ENCODE results near the gene PPM1L.
"Not testable (repeated sequence)": the region's sequence is repeated elsewhere in the genome, so short reads cannot be mapped to it uniquely, and the experiment has no call there.

PPM1L gene

GRCh38 chr3:160996811-160997210, 240.8 kb downstream of the PPM1L start:
- no peak for DNase-seq

- no peak for DNase-seq
These were observed 242.6 kb downstream of the PPM1L start for GRCh38 chr3:160998581-160998980.

- DNase-seq: no peak
These were observed 243.2 kb downstream of the PPM1L start for GRCh38 chr3:160999274-160999673.

- DNase-seq: no peak
These were observed 252.1 kb downstream of the PPM1L start for GRCh38 chr3:161008086-161008485.

- not testable (repeated sequence) for DNase-seq
These were observed 254.1 kb downstream of the PPM1L start for GRCh38 chr3:161010151-161010550.

- DNase-seq: no peak
These were observed 259.1 kb downstream of the PPM1L start for GRCh38 chr3:161014843-161015749.

GRCh38 chr3:161016417-161017313, 260.6 kb downstream of the PPM1L start:
- DNase-seq: no peak

- no peak for DNase-seq
These were observed 261.9 kb downstream of the PPM1L start for GRCh38 chr3:161017971-161018370.

GRCh38 chr3:161020256-161020655, 264.2 kb downstream of the PPM1L start:
- no peak for DNase-seq

GRCh38 chr3:161025911-161026310, 269.9 kb downstream of the PPM1L start:
- DNase-seq: no peak

- DNase-seq: no peak
These were observed 270.8 kb downstream of the PPM1L start for GRCh38 chr3:161026612-161027510.

GRCh38 chr3:161028555-161029153, 272.6 kb downstream of the PPM1L start:
- no peak for DNase-seq

GRCh38 chr3:161031134-161031533, 275.1 kb downstream of the PPM1L start:
- no peak for DNase-seq

GRCh38 chr3:161034913-161035550, 279.0 kb downstream of the PPM1L start:
- DNase-seq: not testable (repeated sequence)

- DNase-seq: no peak
These were observed 279.7 kb downstream of the PPM1L start for GRCh38 chr3:161035711-161036110.

- DNase-seq: no peak
These were observed 282.7 kb downstream of the PPM1L start for GRCh38 chr3:161038725-161039124.

- DNase-seq: no peak
These were observed 286.0 kb downstream of the PPM1L start for GRCh38 chr3:161042023-161042501.

GRCh38 chr3:161043336-161044035, 287.5 kb downstream of the PPM1L start:
- no peak for DNase-seq

- no peak for DNase-seq
These were observed 293.7 kb downstream of the PPM1L start for GRCh38 chr3:161049683-161050248.

- DNase-seq: no peak
These were observed 294.9 kb downstream of the PPM1L start for GRCh38 chr3:161050935-161051334.
